Fibroblast of skin of back (primary cell): ENCODE results near the gene ELMO1.

Experiments
- DNase-seq: peaks from one replicate; pipeline ENCODE4 v3.0.0-alpha.2; 2013

The ELMO1 gene

GRCh38 chr7:37211097-37211880 lies 237.4 kb downstream of the ELMO1 start:
- peak; percentile 53 for DNase-seq

- DNase-seq, result no peak
Observed at GRCh38 chr7:37209195-37209594, 239.5 kb downstream of the ELMO1 start.

GRCh38 chr7:37208528-37208927 lies 240.1 kb downstream of the ELMO1 start:
- peak; percentile 49 for DNase-seq

GRCh38 chr7:37206192-37206591 lies 242.5 kb downstream of the ELMO1 start:
- no peak for DNase-seq

GRCh38 chr7:37205451-37205850 lies 243.2 kb downstream of the ELMO1 start:
- DNase-seq, result no peak

GRCh38 chr7:37201876-37202198 lies 246.8 kb downstream of the ELMO1 start:
- DNase-seq, result no peak

- peak; percentile 66 for DNase-seq
Observed at GRCh38 chr7:37201003-37201875, 247.4 kb downstream of the ELMO1 start.

- peak; percentile 72 for DNase-seq
Observed at GRCh38 chr7:37198906-37199485, 249.7 kb downstream of the ELMO1 start.

- no peak for DNase-seq
Observed at GRCh38 chr7:37198041-37198905, 250.4 kb downstream of the ELMO1 start.

GRCh38 chr7:37197108-37197507 lies 251.6 kb downstream of the ELMO1 start:
- DNase-seq, result no peak

- DNase-seq, result no peak
Observed at GRCh38 chr7:37196676-37197075, 252.0 kb downstream of the ELMO1 start.

- no peak for DNase-seq
Observed at GRCh38 chr7:37195388-37195787, 253.3 kb downstream of the ELMO1 start.

GRCh38 chr7:37194943-37195342 lies 253.7 kb downstream of the ELMO1 start:
- DNase-seq, result no peak

GRCh38 chr7:37193775-37194135 lies 254.9 kb downstream of the ELMO1 start:
- no peak for DNase-seq

GRCh38 chr7:37193087-37193774 lies 255.4 kb downstream of the ELMO1 start:
- DNase-seq, result no peak

- DNase-seq, result no peak
Observed at GRCh38 chr7:37191797-37192196, 256.9 kb downstream of the ELMO1 start.

- no peak for DNase-seq
Observed at GRCh38 chr7:37187179-37187578, 261.5 kb downstream of the ELMO1 start.

GRCh38 chr7:37186753-37187152 lies 261.9 kb downstream of the ELMO1 start:
- no peak for DNase-seq

GRCh38 chr7:37181550-37181932 lies 267.1 kb downstream of the ELMO1 start:
- DNase-seq, result no peak

- no peak for DNase-seq
Observed at GRCh38 chr7:37180828-37181549, 267.7 kb downstream of the ELMO1 start.

GRCh38 chr7:37176079-37176478 lies 272.6 kb downstream of the ELMO1 start:
- no peak for DNase-seq
